GM12878 (cell line): ENCODE data around the gene SLFN5.

ENCODE experiments used
- BACH1 ChIP-seq: fragments of 450-650 bp; IDR thresholded peaks from 2 replicates; pipeline ENCODE4 v1.6.1; 2017; ENCODE audit warnings: mild to moderate bottlenecking, borderline replicate concordance
- EGR1 ChIP-seq, 2 experiments: IDR thresholded peaks; 1 replicate in 1 of 2; 2 replicates in 1 of 2; pipeline ENCODE4 v1.6.1; 2011 to 2012; ENCODE audit warnings: low read depth in 2 of 2, low read length in 2 of 2, borderline replicate concordance in 1 of 2, mild to moderate bottlenecking in 1 of 2, moderate library complexity in 1 of 2
- EP300 ChIP-seq, 2 experiments: fragments of 150-350 bp in 1 of 2; IDR thresholded peaks; 2 replicates each; pipeline ENCODE4 v1.6.1; 2011 to 2012; ENCODE audit warnings: low read depth in 2 of 2, low read length in 2 of 2, borderline replicate concordance in 1 of 2, improper control_type of control experiment in 1 of 2, inconsistent platforms in 1 of 2; ENCODE audit not compliant: control insufficient read depth in 1 of 2
- EZH2 ChIP-seq: IDR thresholded peaks from 2 replicates; pipeline ENCODE4 v1.6.1; 2012; ENCODE audit warnings: low read depth, mild to moderate bottlenecking, control low read depth, inconsistent platforms, low read length, borderline replicate concordance; ENCODE audit not compliant: control insufficient read depth
- NR2C2 ChIP-seq: IDR thresholded peaks from 2 replicates; pipeline ENCODE4 v1.6.1; 2011; ENCODE audit warnings: borderline replicate concordance, low read depth; ENCODE audit not compliant: control insufficient read depth, insufficient read length
- POLR2A ChIP-seq: IDR thresholded peaks from 2 replicates; pipeline ENCODE4 v1.6.1; 2011; ENCODE audit warnings: low read depth, mild to moderate bottlenecking, low read length
- RB1 ChIP-seq: fragments of 450-650 bp; formaldehyde crosslinking; IDR thresholded peaks from 2 replicates; pipeline ENCODE4 v1.6.1; 2017; ENCODE audit warnings: mild to moderate bottlenecking, borderline replicate concordance
- RBBP5 ChIP-seq: fragments of 200-600 bp; sonication (generic); conservative IDR thresholded peaks from 2 replicates; pipeline ENCODE4 v1.6.1; 2016
- REST ChIP-seq: IDR thresholded peaks from 2 replicates; pipeline ENCODE4 v1.6.1; 2012; ENCODE audit warnings: mild to moderate bottlenecking, low read depth, low read length
- SIX5 ChIP-seq: IDR thresholded peaks from 2 replicates; pipeline ENCODE4 v1.6.1; 2011; ENCODE audit warnings: mild to moderate bottlenecking, low read depth, low read length, moderate library complexity; ENCODE audit not compliant: severe bottlenecking
- SP1 ChIP-seq: IDR thresholded peaks from one replicate; pipeline ENCODE4 v1.6.1; 2011; ENCODE audit warnings: low read depth, low read length
- STAT1 ChIP-seq: fragments of 450-650 bp; conservative IDR thresholded peaks from 2 replicates; pipeline ENCODE4 v1.6.1; 2014; ENCODE audit warnings: antibody characterized with exemption, mild to moderate bottlenecking
- ZZZ3 ChIP-seq: IDR thresholded peaks from 2 replicates; pipeline ENCODE4 v1.6.1; 2011; ENCODE audit warnings: low read depth; ENCODE audit not compliant: control insufficient read depth, insufficient read length
- TF ChIP-seq, protein P1 (sequence below), 3 experiments: IDR thresholded peaks in 2 of 3; conservative IDR thresholded peaks in 1 of 3; 2 replicates each; pipeline ENCODE4 v1.5.1; 2011; ENCODE audit warnings: low read depth in 3 of 3, low read length in 3 of 3, mild to moderate bottlenecking in 3 of 3, control low read depth in 2 of 3, moderate library complexity in 2 of 3, inconsistent platforms in 1 of 3, mixed read lengths in 1 of 3; ENCODE audit not compliant: control insufficient read depth in 2 of 3, insufficient read depth in 1 of 3; ENCODE audit errors: extremely low read depth in 1 of 3

- TF ChIP-seq SP1: no peak
- TF ChIP-seq EZH2: no peak
- TF ChIP-seq, protein P1, sequence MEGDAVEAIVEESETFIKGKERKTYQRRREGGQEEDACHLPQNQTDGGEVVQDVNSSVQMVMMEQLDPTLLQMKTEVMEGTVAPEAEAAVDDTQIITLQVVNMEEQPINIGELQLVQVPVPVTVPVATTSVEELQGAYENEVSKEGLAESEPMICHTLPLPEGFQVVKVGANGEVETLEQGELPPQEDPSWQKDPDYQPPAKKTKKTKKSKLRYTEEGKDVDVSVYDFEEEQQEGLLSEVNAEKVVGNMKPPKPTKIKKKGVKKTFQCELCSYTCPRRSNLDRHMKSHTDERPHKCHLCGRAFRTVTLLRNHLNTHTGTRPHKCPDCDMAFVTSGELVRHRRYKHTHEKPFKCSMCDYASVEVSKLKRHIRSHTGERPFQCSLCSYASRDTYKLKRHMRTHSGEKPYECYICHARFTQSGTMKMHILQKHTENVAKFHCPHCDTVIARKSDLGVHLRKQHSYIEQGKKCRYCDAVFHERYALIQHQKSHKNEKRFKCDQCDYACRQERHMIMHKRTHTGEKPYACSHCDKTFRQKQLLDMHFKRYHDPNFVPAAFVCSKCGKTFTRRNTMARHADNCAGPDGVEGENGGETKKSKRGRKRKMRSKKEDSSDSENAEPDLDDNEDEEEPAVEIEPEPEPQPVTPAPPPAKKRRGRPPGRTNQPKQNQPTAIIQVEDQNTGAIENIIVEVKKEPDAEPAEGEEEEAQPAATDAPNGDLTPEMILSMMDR (IDR thresholded peaks at IDR 0.05 in 2 of 3, conservative IDR thresholded peaks at IDR 0.05 in 1 of 3; ENCODE audit: control insufficient read depth in 2 of 3, extremely low read depth in 1 of 3, insufficient read depth in 1 of 3, low read depth in 3 of 3, low read length in 3 of 3): no peak
- no peak for TF ChIP-seq RBBP5
- TF ChIP-seq EP300 (IDR thresholded peaks at IDR 0.05; ENCODE audit: borderline replicate concordance in 1 of 2, control insufficient read depth in 1 of 2, low read depth in 2 of 2, low read length in 2 of 2): no peak
- no peak for TF ChIP-seq EGR1 (IDR thresholded peaks at IDR 0.05; ENCODE audit: borderline replicate concordance in 1 of 2, low read depth in 2 of 2, low read length in 2 of 2)
- TF ChIP-seq POLR2A: no peak
- no peak for TF ChIP-seq RB1
- no peak for TF ChIP-seq STAT1
- no peak for TF ChIP-seq SIX5
- no peak for TF ChIP-seq BACH1
- no peak for TF ChIP-seq NR2C2
- no peak for TF ChIP-seq REST
- TF ChIP-seq ZZZ3: no peak
Observed at GRCh38 chr17:35245196-35245486, 2.3 kb downstream of the SLFN5 start.
